Measurements from ENCODE around the gene DESI1.
"Not testable (repeated sequence)": the region's sequence is repeated elsewhere in the genome, so short reads cannot be mapped to it uniquely, and the experiment has no call there.

The DESI1 gene

GRCh38 chr22:41638748-41639147 is 17.9 kb upstream of the DESI1 start:
- no peak overlapping the region for H3K27ac ChIP-seq
- CTCF ChIA-PET, result no interaction called here
- no peak for DNase-seq (ENCODE audit: low spot score)
- POLR2A ChIA-PET (ENCODE audit: low non-redundant PET), result no interaction called here
- TF ChIP-seq, protein P1, sequence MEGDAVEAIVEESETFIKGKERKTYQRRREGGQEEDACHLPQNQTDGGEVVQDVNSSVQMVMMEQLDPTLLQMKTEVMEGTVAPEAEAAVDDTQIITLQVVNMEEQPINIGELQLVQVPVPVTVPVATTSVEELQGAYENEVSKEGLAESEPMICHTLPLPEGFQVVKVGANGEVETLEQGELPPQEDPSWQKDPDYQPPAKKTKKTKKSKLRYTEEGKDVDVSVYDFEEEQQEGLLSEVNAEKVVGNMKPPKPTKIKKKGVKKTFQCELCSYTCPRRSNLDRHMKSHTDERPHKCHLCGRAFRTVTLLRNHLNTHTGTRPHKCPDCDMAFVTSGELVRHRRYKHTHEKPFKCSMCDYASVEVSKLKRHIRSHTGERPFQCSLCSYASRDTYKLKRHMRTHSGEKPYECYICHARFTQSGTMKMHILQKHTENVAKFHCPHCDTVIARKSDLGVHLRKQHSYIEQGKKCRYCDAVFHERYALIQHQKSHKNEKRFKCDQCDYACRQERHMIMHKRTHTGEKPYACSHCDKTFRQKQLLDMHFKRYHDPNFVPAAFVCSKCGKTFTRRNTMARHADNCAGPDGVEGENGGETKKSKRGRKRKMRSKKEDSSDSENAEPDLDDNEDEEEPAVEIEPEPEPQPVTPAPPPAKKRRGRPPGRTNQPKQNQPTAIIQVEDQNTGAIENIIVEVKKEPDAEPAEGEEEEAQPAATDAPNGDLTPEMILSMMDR (conservative IDR thresholded peaks at IDR 0.05; ENCODE audit: low read depth), result no peak

- ChIA-PET CTCF (no interaction called here), POLR2A (ENCODE audit: low non-redundant PET) (no interaction called here)
- no peak overlapping the region for H3K27ac ChIP-seq
- TF ChIP-seq, protein P1 (conservative IDR thresholded peaks at IDR 0.05; ENCODE audit: low read depth), result no peak
- DNase-seq (ENCODE audit: low spot score), result no peak
Measured at GRCh38 chr22:41638124-41638523, 17.3 kb upstream of the DESI1 start.

- H3K27ac ChIP-seq; DNase-seq (ENCODE audit: low spot score); POLR2A ChIA-PET (ENCODE audit: low non-redundant PET): not testable (repeated sequence)
- CTCF ChIA-PET, result interaction anchor here (0.6 to 0.7 kb wide), 3 partner anchors 49 to 1413 kb away, joined by 3 to 5 read pairs (median 4); no protein-coding TSS in a partner anchor
Measured at GRCh38 chr22:41637623-41638022, 16.8 kb upstream of the DESI1 start.

GRCh38 chr22:41636467-41636866 is 15.6 kb upstream of the DESI1 start:
- peak overlapping the region; percentile 43; the same call in 1 of the 2 replicates for H3K27ac ChIP-seq
- TF ChIP-seq, protein P1 (conservative IDR thresholded peaks at IDR 0.05; ENCODE audit: low read depth), result no peak
- no peak for DNase-seq (ENCODE audit: low spot score)
- POLR2A ChIA-PET (ENCODE audit: low non-redundant PET), result no interaction called here
- CTCF ChIA-PET, result no interaction called here

DNA sequence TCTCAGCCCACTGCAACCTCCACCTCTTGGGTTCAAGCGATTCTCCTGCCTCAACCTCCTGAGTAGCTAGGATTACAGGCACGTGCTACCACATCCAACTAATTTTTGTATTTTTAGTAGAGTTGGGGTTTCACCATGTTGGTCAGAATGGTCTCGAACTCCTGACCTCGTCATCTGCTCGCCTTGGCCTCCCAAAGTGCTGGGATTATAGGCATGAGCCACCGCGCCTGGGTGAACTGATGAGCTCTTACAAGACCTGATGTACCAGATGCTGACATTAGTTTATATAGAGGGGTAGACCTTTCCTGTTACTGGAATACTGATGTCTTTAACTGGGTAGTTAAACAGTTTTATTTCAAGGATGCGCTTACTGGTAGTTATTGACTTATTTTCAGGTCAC is 13.8 kb upstream of the DESI1 start:
- H3K27ac ChIP-seq, result peak overlapping the region; percentile 28; the same call in 1 of the 2 replicates
- DNase-seq (ENCODE audit: low spot score); CTCF ChIA-PET; POLR2A ChIA-PET (ENCODE audit: low non-redundant PET): not testable (repeated sequence)

- CTCF ChIA-PET, result interaction anchor here (0.7 kb wide), 1 partner anchor 33 kb away, joined by 4 read pairs; no protein-coding TSS in a partner anchor
- peak overlapping the region; percentile 36 for H3K27ac ChIP-seq
- POLR2A ChIA-PET (ENCODE audit: low non-redundant PET); DNase-seq (ENCODE audit: low spot score): not testable (repeated sequence)
Measured at GRCh38 chr22:41631615-41632014, 10.8 kb upstream of the DESI1 start.

GRCh38 chr22:41631115-41631514 is 10.3 kb upstream of the DESI1 start:
- CTCF ChIA-PET; POLR2A ChIA-PET (ENCODE audit: low non-redundant PET); DNase-seq (ENCODE audit: low spot score); H3K27ac ChIP-seq: not testable (repeated sequence)

DNA sequence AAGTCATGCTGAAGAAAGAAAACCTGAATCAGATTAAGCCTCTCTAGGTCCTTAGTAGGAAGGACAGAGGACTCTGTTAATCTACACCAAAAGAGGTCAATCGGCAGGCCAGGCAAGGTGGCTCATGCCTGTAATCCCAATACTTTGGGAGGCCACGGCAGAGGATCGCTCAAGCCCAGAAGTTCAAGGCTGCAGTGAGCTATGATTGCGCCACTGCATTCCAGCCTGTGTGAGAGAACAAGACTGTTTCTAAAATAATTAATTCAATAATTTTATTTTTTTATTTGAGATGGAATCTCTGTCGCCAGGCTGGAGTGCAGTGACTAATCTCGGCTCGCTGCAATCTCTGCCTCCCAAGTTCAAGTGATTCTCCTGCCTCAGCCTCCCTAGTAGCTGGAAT is 4.7 kb upstream of the DESI1 start:
- no peak for DNase-seq (ENCODE audit: low spot score)
- H3K27ac ChIP-seq, result no peak overlapping the region
- TF ChIP-seq, protein P1 (conservative IDR thresholded peaks at IDR 0.05; ENCODE audit: low read depth), result no peak
- ChIA-PET POLR2A (ENCODE audit: low non-redundant PET) (no interaction called here), CTCF (no interaction called here)

DNA sequence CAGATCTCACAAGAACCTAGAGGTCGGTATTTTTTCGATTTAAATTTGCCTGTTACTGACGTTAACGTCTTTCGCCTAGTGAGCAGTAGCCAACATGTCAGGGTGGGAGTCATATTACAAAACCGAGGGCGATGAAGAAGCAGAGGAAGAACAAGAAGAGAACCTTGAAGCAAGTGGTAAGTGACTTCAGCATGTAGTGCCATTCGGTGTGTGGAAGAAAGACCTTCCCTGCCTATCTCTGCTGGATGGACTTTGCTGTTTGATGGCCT is 1.0 kb upstream of the DESI1 start:
- POLR2A ChIA-PET (ENCODE audit: low non-redundant PET), result no interaction called here
- TF ChIP-seq, protein P1 (conservative IDR thresholded peaks at IDR 0.05; ENCODE audit: low read depth), result no peak
- peak overlapping the region; percentile 90 for H3K27ac ChIP-seq
- CTCF ChIA-PET, result no interaction called here
- no peak for DNase-seq (ENCODE audit: low spot score)
